Measurements from ENCODE around the gene RTN4RL2.
A peak's percentile ranks its signal among the peaks of the same experiment; 100 is the strongest.

RTN4RL2 gene

DNA sequence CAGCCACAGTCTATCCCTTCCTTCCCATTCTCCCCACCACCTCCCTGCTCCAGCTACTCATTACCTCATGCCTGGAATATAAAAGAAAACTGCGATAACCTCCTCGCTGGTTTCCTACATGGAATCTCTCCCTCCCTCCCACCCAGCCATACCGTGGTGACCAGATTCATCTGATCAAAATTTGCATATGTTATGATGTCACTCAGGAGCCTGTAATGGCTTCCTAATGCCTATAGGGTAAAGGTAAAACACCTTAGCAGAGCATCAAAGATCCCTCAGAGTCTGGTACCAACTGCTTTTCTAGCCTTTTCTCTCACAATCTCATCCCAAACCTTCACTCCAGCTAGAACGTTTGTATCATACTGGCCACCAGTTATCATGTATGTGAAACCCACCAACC, 19.6 kb downstream of the RTN4RL2 start:
- Histone ChIP-seq H3K79me2 (ENCODE audit: insufficient read depth, low read depth) (peaks cover 7% of the 10 kb centered on the region), H4K20me1 (ENCODE audit: insufficient read depth) (no peaks in the 10 kb centered on the region), H3K4me2 (no peak overlapping the region), H3K27ac (no peak overlapping the region), H3K4me3 (IDR thresholded peaks at IDR 0.05; ENCODE audit: insufficient read depth, low read depth, low read length) (no peak overlapping the region), H3K36me3 (ENCODE audit: insufficient read depth) (no peaks in the 10 kb centered on the region), H3K9ac (no peak overlapping the region), H3K4me1 (ENCODE audit: low read depth, poor library complexity, severe bottlenecking) (peaks cover 24% of the 10 kb centered on the region), H2AFZ (ENCODE audit: low read depth) (no peak overlapping the region), H3K27me3 (ENCODE audit: insufficient read depth, low read depth) (no peaks in the 10 kb centered on the region)
- TF ChIP-seq, protein P1, sequence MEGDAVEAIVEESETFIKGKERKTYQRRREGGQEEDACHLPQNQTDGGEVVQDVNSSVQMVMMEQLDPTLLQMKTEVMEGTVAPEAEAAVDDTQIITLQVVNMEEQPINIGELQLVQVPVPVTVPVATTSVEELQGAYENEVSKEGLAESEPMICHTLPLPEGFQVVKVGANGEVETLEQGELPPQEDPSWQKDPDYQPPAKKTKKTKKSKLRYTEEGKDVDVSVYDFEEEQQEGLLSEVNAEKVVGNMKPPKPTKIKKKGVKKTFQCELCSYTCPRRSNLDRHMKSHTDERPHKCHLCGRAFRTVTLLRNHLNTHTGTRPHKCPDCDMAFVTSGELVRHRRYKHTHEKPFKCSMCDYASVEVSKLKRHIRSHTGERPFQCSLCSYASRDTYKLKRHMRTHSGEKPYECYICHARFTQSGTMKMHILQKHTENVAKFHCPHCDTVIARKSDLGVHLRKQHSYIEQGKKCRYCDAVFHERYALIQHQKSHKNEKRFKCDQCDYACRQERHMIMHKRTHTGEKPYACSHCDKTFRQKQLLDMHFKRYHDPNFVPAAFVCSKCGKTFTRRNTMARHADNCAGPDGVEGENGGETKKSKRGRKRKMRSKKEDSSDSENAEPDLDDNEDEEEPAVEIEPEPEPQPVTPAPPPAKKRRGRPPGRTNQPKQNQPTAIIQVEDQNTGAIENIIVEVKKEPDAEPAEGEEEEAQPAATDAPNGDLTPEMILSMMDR (conservative IDR thresholded peaks at IDR 0.05; ENCODE audit: low read depth, low read length), result no peak

DNA sequence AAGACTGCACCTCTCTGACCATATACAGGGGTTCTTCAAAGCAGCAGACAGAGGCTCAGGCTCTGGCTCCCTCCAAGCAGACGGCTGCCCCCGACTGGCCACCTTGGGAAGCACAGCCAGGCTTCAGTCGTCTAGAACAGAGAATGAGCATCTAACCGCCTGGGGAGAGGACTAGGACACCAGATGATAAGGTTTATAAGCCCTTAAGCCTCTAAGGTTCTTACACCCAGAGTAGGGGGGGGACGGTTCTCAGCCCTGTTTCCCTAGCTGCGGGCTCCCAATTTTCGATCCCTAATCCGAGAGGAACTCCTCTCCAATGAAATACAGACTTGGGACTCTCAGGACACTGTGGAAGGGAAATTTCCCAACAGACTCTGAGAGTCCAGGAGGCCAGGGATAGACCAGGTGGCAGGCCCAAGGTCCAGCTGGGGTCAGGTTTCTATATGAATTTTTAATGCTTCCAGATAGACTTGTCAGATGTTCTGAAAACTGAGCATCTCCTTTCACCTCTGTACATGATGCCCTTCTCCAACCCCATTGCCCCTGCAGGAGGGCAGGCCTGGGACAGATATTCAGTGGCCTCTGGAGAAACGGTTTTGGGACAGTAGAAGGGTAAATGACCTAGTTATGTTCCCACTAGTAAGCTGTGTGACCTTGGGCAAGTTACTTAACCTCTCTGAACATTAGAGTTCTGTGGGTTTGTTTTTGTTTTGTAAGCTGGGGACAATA, 20.2 kb downstream of the RTN4RL2 start:
- H3K4me1 ChIP-seq (ENCODE audit: low read depth, poor library complexity, severe bottlenecking), result peaks cover 18% of the 10 kb centered on the region
- H3K4me2 ChIP-seq, result no peak overlapping the region
- no peaks in the 10 kb centered on the region for H3K27me3 ChIP-seq (ENCODE audit: insufficient read depth, low read depth)
- no peak overlapping the region for H2AFZ ChIP-seq (ENCODE audit: low read depth)
- no peaks in the 10 kb centered on the region for H4K20me1 ChIP-seq (ENCODE audit: insufficient read depth)
- H3K36me3 ChIP-seq (ENCODE audit: insufficient read depth), result no peaks in the 10 kb centered on the region
- H3K4me3 ChIP-seq (IDR thresholded peaks at IDR 0.05; ENCODE audit: insufficient read depth, low read depth, low read length), result no peak overlapping the region
- no peak overlapping the region for H3K27ac ChIP-seq
- H3K9ac ChIP-seq, result no peak overlapping the region
- TF ChIP-seq, protein P1 (conservative IDR thresholded peaks at IDR 0.05; ENCODE audit: low read depth, low read length), result peak; percentile 73
- H3K79me2 ChIP-seq (ENCODE audit: insufficient read depth, low read depth), result peaks cover under 1% of the 10 kb centered on the region; the same call in 1 of the 2 replicates

DNA sequence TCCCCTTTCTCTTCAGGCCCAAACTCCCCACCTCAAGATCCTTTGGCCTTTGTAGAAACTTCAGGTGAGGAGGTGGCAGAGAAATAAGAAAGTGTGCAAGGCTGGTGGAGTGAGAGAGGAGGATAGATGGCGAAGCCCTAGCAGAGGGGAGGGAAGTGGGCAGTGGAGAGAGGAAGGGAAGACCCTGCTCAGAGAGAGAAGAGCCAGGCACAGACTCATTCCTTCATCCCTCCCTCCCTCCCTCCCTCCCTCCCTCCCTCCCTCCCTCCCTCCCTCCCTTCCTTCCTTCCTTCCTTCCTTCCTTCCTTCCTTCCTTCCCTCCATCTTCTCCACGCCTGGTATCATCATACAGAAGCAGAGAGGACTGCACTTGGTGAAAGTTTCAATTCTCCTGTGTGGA, 21.0 kb downstream of the RTN4RL2 start:
- TF ChIP-seq, protein P1 (conservative IDR thresholded peaks at IDR 0.05; ENCODE audit: low read depth, low read length), result no peak
- Histone ChIP-seq H3K4me1 (ENCODE audit: low read depth, poor library complexity, severe bottlenecking) (peaks cover 15% of the 10 kb centered on the region), H2AFZ (ENCODE audit: low read depth) (no peak overlapping the region), H3K79me2 (ENCODE audit: insufficient read depth, low read depth) (no peaks in the 10 kb centered on the region), H3K36me3 (ENCODE audit: insufficient read depth) (no peaks in the 10 kb centered on the region), H3K4me3 (IDR thresholded peaks at IDR 0.05; ENCODE audit: insufficient read depth, low read depth, low read length) (no peak overlapping the region), H3K27me3 (ENCODE audit: insufficient read depth, low read depth) (no peaks in the 10 kb centered on the region), H3K4me2 (no peak overlapping the region), H4K20me1 (ENCODE audit: insufficient read depth) (no peaks in the 10 kb centered on the region), H3K9ac (no peak overlapping the region), H3K27ac (no peak overlapping the region)

DNA sequence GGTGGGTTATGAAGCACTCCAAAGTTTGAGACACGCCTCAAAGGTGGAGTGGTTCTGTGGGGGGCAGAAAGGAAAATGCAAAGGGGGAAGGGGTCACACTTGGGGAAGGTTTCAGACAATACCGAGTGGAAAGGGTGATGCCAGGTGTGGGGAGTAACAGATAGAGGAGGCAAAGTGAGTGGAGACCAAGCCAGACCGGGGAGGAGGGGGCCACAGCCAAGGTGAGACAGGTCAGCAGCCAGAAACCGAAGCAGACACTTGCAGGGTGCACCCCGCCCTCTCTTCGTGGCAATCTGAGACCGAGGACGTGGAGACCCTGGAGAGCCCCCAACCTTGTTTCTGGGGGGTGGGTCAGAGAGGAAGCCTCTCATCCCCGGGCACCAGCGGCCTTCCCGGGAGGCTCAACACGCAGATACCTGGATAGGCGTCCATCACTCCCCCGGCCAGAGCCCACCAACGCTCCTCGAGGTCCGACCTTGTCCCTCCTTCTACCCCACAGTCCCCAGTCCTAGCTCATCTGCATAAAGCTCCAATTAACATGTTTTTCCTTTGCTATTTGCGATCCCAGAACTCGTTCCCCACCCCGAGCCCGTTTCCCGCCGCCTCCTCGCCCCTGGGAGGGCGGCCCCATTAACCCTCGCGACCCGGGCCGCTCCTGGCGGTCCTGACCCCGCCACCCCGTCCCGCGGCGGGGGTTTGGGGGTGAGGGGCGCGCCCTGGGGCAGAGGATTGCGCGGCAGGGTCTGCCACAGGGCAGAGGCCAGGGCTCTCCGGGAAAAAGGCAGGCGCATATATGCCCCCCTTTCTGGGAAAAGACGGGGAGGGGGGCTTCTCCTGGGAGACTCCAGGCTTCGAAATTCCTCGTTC, 21.8 kb downstream of the RTN4RL2 start:
- Histone ChIP-seq H2AFZ (ENCODE audit: low read depth) (no peak overlapping the region), H4K20me1 (ENCODE audit: insufficient read depth) (no peaks in the 10 kb centered on the region), H3K9ac (no peak overlapping the region), H3K36me3 (ENCODE audit: insufficient read depth) (no peaks in the 10 kb centered on the region), H3K27me3 (ENCODE audit: insufficient read depth, low read depth) (no peaks in the 10 kb centered on the region), H3K4me2 (no peak overlapping the region), H3K79me2 (ENCODE audit: insufficient read depth, low read depth) (no peaks in the 10 kb centered on the region), H3K27ac (no peak overlapping the region), H3K4me3 (IDR thresholded peaks at IDR 0.05; ENCODE audit: insufficient read depth, low read depth, low read length) (no peak overlapping the region), H3K4me1 (ENCODE audit: low read depth, poor library complexity, severe bottlenecking) (peaks cover 12% of the 10 kb centered on the region)
- TF ChIP-seq, protein P1 (conservative IDR thresholded peaks at IDR 0.05; ENCODE audit: low read depth, low read length), result no peak

Measured in KMS-11 (cell line).